HepG2 (cell line): ENCODE measurements around the gene UBE2O. TPM values are rescaled to one million over a fixed set of nuclear protein-coding genes. Genes with fewer than 3 reads are reported as not detected.

Experiments
- BATF2 ChIP-seq: sonication (generic); formaldehyde crosslinking; IDR thresholded peaks from 2 replicates; pipeline ENCODE4 v1.8.0; 2022; ENCODE audit warnings: mild to moderate bottlenecking, missing genetic modification reagents, moderate library complexity
- HNRNPL ChIP-seq: fragments of 200-400 bp; formaldehyde crosslinking; IDR thresholded peaks from 2 replicates; pipeline ENCODE4 v1.6.1; 2017; ENCODE audit warnings: mild to moderate bottlenecking, low read depth, low read length
- KLF6 ChIP-seq: IDR thresholded peaks from 2 replicates; pipeline ENCODE4 v1.8.0; 2016; ENCODE audit warnings: missing biosample characterization, missing genetic modification reagents
- NR2F1 ChIP-seq, 2 experiments: fragments of 450-650 bp in 1 of 2; formaldehyde crosslinking in 1 of 2; IDR thresholded peaks; 2 replicates each; pipeline versions ENCODE4 v1.5.0 to v1.6.1; 2016 to 2020; ENCODE audit warnings: mild to moderate bottlenecking in 1 of 2, missing compliant biosample characterization in 1 of 2, missing genetic modification reagents in 1 of 2, moderate library complexity in 1 of 2
- ZC3H4 ChIP-seq: sonication (generic); formaldehyde crosslinking; IDR thresholded peaks from 2 replicates; pipeline ENCODE4 v1.4.0; 2020; ENCODE audit warnings: missing genetic modification reagents, borderline replicate concordance
- ZHX2 ChIP-seq, 2 experiments: sonication (generic) in 1 of 2; formaldehyde crosslinking in 1 of 2; IDR thresholded peaks; 2 replicates each; pipeline versions ENCODE4 v1.6.1 to v1.9.0; 2014 to 2022; ENCODE audit warnings: antibody characterized with exemption in 1 of 2, borderline replicate concordance in 1 of 2, inconsistent platforms in 1 of 2, low read depth in 1 of 2, missing genetic modification reagents in 1 of 2
- ZNF83 ChIP-seq: sonication (generic); formaldehyde crosslinking; IDR thresholded peaks from 2 replicates; pipeline ENCODE4 v1.4.0; 2020; ENCODE audit warnings: missing genetic modification reagents, mild to moderate bottlenecking, borderline replicate concordance
- polyA plus RNA-seq, 8 experiments: library from polyadenylated mRNA; depleted of rRNA in 3 of 8; stranded (reverse) in 7 of 8; unstranded in 1 of 8; fragments of >200 nt; fragmentation: Illumina TruSeq in 4 of 8; extraction: Trizol in 4 of 8; gene quantifications; 2 replicates each; pipeline versions ENCODE4 v1.2.1 to v1.2.3, GENCODE V29; 2011 to 2016; ENCODE audit warnings: low read depth in 4 of 8, missing spikeins in 1 of 8, mixed read lengths in 1 of 8; ENCODE audit not compliant: insufficient read depth in 1 of 8
- total RNA-seq, 5 experiments: library from RNA; depleted of rRNA; stranded (reverse); fragments of >200 nt; fragmentation: Illumina TruSeq; extraction: Trizol; gene quantifications; 2 replicates each; pipeline ENCODE4 v1.2.3, GENCODE V29; 2016; ENCODE audit warnings: low read depth in 1 of 5
- TF ChIP-seq, protein P1 (sequence below): sonication (generic); formaldehyde crosslinking; IDR thresholded peaks from 2 replicates; pipeline ENCODE4 v1.4.0; 2020; ENCODE audit warnings: missing genetic modification reagents, mild to moderate bottlenecking, borderline replicate concordance

Gene UBE2O
- total and polyA plus RNA-seq, 2 of the 13 experiments (the other 11 are each of a cell fraction or from before 2014, with no cell fraction given) = 21.5 to 23.5 TPM

GRCh38 chr17:76353599-76354316 lies 99.2 kb downstream of the UBE2O start, which contains the start of gene PRPSAP1 (continued):
- peak; percentile 94 for TF ChIP-seq ZHX2 (IDR thresholded peaks at IDR 0.05; ENCODE audit: low read depth)
- peak; percentile 91 for TF ChIP-seq ZHX2 (CRISPR knock-in tag; IDR thresholded peaks at IDR 0.05; ENCODE audit: borderline replicate concordance)
- TF ChIP-seq, protein P1, sequence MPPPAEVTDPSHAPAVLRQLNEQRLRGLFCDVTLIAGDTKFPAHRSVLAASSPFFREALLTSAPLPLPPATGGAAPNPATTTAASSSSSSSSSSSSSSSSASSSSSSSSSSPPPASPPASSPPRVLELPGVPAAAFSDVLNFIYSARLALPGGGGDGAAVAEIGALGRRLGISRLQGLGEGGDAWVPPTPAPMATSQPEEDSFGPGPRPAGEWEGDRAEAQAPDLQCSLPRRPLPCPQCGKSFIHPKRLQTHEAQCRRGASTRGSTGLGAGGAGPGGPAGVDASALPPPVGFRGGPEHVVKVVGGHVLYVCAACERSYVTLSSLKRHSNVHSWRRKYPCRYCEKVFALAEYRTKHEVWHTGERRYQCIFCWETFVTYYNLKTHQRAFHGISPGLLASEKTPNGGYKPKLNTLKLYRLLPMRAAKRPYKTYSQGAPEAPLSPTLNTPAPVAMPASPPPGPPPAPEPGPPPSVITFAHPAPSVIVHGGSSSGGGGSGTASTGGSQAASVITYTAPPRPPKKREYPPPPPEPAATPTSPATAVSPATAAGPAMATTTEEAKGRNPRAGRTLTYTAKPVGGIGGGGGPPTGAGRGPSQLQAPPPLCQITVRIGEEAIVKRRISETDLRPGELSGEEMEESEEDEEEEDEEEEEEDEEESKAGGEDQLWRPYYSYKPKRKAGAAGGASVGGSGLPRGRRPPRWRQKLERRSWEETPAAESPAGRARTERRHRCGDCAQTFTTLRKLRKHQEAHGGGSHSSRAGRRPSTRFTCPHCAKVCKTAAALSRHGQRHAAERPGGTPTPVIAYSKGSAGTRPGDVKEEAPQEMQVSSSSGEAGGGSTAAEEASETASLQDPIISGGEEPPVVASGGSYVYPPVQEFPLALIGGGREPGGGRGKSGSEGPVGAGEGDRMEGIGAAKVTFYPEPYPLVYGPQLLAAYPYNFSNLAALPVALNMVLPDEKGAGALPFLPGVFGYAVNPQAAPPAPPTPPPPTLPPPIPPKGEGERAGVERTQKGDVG (CRISPR knock-in tag) = peak; percentile 98
- peak; percentile 85; the same call in 1 of the 2 replicates for TF ChIP-seq BATF2 (CRISPR knock-in tag)
- peak; percentile 70; the same call in 1 of the 2 replicates for TF ChIP-seq HNRNPL
- no peak; the same call in 1 of the 2 replicates for TF ChIP-seq ZC3H4 (CRISPR knock-in tag)
- TF ChIP-seq KLF6 (CRISPR knock-in tag) = peak; percentile 97
- peak; percentile 96; the same call in 1 of the 2 replicates for TF ChIP-seq ZNF83
- no peak for TF ChIP-seq NR2F1 (CRISPR knock-in tag; IDR thresholded peaks at IDR 0.05)
